Panc1 (cell line): ENCODE results near the gene OR4C3.

Experiments
- CTCF ChIP-seq: fragments of 450-650 bp; IDR thresholded peaks from 2 replicates; pipeline ENCODE4 v1.5.1; 2017; ENCODE audit warnings: mild to moderate bottlenecking
- POLR2AphosphoS5 ChIP-seq: IDR thresholded peaks from 2 replicates; pipeline ENCODE4 v1.6.1; 2012; ENCODE audit warnings: mild to moderate bottlenecking, low read depth, low read length, moderate library complexity
- SIN3A ChIP-seq: IDR thresholded peaks from 2 replicates; pipeline ENCODE4 v1.6.1; 2012; ENCODE audit warnings: low read depth, mild to moderate bottlenecking, low read length, moderate library complexity, borderline replicate concordance; ENCODE audit not compliant: insufficient read depth
- TCF7L2 ChIP-seq: IDR thresholded peaks from 2 replicates; pipeline ENCODE4 v1.6.1; 2011; ENCODE audit warnings: mild to moderate bottlenecking, low read depth, low read length, inconsistent platforms
- TF ChIP-seq, protein P1 (sequence below), 2 experiments: IDR thresholded peaks; 2 replicates each; pipeline ENCODE4 v1.6.1; 2011 to 2012; ENCODE audit warnings: low read depth in 2 of 2, control low read depth in 1 of 2, low read length in 1 of 2, mild to moderate bottlenecking in 1 of 2, moderate library complexity in 1 of 2; ENCODE audit not compliant: insufficient read depth in 1 of 2

GRCh38 chr11:48307760-48308386 is 16.8 kb upstream of the OR4C3 start:
- TF ChIP-seq CTCF (peak; percentile 90), POLR2AphosphoS5 (no peak), SIN3A (no peak), TCF7L2 (no peak)
- TF ChIP-seq, protein P1, sequence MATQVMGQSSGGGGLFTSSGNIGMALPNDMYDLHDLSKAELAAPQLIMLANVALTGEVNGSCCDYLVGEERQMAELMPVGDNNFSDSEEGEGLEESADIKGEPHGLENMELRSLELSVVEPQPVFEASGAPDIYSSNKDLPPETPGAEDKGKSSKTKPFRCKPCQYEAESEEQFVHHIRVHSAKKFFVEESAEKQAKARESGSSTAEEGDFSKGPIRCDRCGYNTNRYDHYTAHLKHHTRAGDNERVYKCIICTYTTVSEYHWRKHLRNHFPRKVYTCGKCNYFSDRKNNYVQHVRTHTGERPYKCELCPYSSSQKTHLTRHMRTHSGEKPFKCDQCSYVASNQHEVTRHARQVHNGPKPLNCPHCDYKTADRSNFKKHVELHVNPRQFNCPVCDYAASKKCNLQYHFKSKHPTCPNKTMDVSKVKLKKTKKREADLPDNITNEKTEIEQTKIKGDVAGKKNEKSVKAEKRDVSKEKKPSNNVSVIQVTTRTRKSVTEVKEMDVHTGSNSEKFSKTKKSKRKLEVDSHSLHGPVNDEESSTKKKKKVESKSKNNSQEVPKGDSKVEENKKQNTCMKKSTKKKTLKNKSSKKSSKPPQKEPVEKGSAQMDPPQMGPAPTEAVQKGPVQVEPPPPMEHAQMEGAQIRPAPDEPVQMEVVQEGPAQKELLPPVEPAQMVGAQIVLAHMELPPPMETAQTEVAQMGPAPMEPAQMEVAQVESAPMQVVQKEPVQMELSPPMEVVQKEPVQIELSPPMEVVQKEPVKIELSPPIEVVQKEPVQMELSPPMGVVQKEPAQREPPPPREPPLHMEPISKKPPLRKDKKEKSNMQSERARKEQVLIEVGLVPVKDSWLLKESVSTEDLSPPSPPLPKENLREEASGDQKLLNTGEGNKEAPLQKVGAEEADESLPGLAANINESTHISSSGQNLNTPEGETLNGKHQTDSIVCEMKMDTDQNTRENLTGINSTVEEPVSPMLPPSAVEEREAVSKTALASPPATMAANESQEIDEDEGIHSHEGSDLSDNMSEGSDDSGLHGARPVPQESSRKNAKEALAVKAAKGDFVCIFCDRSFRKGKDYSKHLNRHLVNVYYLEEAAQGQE (IDR thresholded peaks at IDR 0.05; ENCODE audit: insufficient read depth in 1 of 2, low read depth in 2 of 2, low read length in 1 of 2) = no peak
